ENCODE data around the gene ANLN. TPM values are rescaled to one million over a fixed set of nuclear protein-coding genes. Genes with fewer than 3 reads are reported as not detected.

ANLN gene
- total RNA-seq, 4 donors from 2014 or later = 2.9 to 7.5 (median 6.0) TPM

DNA sequence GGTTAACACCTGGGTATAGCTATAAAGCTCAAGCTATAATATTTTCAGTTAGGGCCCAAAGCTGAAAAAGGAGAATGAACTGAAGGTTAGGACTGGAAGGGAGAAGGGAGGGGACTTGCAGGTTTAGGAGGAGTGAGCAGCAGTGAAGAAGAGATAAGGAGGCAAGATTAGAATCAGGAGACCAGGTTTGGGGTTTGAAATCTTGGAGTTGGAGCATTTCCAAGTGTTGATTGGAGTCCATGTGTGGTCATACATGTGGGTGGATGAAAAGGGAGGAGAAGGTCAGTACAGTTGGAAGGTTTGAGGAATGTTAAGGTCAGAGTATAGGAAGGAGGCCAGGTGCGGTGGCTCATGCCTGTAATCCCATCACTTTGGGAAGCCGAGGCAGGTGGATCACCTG lies 8.6 kb upstream of the ANLN start:
- TF ChIP-seq, protein P1, sequence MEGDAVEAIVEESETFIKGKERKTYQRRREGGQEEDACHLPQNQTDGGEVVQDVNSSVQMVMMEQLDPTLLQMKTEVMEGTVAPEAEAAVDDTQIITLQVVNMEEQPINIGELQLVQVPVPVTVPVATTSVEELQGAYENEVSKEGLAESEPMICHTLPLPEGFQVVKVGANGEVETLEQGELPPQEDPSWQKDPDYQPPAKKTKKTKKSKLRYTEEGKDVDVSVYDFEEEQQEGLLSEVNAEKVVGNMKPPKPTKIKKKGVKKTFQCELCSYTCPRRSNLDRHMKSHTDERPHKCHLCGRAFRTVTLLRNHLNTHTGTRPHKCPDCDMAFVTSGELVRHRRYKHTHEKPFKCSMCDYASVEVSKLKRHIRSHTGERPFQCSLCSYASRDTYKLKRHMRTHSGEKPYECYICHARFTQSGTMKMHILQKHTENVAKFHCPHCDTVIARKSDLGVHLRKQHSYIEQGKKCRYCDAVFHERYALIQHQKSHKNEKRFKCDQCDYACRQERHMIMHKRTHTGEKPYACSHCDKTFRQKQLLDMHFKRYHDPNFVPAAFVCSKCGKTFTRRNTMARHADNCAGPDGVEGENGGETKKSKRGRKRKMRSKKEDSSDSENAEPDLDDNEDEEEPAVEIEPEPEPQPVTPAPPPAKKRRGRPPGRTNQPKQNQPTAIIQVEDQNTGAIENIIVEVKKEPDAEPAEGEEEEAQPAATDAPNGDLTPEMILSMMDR (IDR thresholded peaks at IDR 0.05; ENCODE audit: low read depth) = no peak

DNA sequence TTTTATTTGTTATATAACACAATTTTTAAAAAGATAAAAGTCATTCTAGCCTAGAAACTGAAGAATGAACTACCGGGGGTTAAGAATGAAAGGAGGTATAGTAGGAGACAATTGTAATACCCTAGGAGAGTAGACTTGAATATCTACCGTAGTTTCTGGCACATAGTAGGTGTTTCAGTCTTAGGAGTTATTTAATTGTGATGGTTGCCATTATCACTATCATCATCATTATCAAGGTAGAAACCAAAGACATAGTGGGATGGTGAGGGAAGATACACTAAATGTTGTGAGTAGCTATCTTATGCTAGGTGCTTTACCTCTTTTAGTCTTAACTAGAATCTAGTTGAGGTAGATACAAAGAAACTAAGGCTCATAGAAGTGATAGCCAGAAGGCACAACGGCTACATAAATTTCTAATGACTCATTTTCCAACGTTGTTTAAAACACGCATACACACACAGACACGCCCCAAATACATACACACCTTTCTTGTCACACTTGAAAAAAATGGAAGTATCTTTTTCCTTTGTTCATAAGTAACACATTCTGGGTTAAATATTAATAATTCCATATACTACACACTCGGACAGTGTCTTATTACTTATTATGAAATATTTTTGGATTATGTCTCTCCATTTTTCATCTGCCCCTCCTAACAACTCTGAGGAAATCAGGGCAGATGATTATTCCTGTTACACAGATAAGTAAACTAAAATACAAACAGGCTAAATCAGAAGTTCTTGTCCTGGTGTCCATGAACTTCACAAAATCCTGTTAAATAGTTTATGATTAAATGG lies 2.0 kb upstream of the ANLN start:
- TF ChIP-seq, protein P1 (IDR thresholded peaks at IDR 0.05; ENCODE audit: low read depth) = no peak

DNA sequence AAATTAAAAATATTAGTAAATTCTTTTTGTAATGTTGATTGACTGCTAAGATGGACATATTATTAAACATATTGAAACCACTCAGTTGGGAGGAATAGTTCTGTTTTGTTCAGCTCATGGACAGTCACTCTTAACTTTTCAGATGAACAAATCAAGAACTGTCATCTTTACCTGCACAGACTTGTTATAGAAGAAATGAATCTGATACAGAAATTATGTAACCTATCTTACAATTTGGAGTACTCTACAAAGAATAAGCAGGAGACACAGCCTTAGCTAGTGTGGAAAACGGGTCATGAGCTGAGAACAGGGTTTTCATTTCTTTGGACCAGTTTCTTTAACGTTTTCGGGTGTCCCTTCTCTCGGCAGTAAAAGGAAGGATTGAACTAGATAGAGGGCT lies 1.2 kb upstream of the ANLN start:
- TF ChIP-seq, protein P1 (IDR thresholded peaks at IDR 0.05; ENCODE audit: low read depth) = no peak

DNA sequence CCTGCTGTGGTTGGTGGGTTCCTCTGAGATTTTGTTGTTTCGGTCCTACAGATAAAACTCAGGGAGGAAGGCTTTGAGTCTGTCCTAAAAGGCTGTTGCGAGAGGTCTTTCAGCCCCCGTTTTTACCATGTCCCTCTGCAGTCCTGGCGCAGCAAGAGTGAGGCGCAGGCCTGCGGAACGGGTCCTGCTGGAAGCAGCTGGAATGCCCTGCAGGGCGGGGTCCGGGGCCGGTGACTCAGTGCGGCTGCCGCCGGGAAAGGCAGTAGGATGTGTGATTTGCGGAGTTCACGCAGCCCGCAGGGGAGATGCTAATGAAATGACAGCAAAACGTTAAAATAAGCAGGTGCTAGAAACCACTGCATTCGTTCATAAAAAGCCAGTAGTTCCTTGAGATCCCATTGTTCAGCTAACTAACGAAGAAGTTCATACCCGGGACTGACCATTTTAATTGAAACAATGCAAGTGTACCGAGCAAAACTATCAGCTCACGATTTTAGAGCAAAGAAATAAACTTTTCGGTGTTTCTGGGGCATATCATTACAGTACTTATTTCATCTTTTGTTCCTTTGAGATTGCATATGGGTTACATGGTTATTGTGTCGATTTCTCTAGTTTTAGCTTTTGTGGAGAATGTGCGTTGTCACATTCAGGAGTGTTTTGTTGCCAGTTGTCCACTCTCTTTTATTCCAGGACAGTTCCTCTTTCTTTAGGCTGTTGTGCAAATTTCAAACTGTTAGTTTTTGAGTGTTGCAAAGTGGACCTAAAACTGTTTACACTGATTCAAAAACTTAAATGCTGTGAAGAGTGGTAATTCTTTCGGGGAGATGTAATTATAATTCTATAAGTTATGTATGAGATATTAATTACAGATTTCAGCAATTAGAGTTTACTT lies 783 bp downstream of the ANLN start:
- TF ChIP-seq, protein P1 (IDR thresholded peaks at IDR 0.05; ENCODE audit: low read depth) = no peak

DNA sequence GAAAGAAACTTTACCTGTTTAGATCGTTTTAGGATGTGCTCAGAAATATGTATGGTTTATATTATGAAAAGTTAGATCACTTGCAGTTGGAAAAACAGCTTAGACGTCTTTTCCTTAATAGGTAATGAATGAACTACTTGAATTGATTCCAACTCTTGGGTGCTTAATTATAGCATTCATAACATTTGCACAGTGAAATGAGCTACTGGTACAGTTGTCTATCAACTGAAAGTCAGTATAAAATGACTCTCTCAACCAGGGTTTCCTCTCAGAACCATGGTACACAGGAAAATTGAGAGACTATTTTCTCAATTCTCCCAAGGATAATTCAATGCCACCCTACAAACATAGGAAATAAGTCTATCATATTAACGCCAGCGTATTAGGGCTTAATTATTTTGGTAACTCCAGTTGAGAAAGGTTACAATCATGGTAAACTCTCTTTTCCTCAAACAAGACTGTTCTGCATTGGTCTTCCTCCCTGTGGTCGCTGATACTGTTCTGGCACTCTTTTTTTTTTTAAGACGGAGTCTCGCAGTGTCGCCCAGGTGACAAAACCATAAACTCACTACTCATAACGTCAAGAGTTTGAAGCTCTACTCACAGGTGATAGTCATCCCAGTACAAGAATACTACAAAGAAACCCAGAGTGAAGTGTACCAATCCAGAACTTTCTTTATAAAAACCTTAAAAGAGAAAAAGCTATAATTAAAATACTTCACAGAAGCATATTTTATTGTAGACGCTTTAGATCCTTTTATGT lies 2.0 kb downstream of the ANLN start:
- TF ChIP-seq, protein P1 (IDR thresholded peaks at IDR 0.05; ENCODE audit: low read depth) = no peak

DNA sequence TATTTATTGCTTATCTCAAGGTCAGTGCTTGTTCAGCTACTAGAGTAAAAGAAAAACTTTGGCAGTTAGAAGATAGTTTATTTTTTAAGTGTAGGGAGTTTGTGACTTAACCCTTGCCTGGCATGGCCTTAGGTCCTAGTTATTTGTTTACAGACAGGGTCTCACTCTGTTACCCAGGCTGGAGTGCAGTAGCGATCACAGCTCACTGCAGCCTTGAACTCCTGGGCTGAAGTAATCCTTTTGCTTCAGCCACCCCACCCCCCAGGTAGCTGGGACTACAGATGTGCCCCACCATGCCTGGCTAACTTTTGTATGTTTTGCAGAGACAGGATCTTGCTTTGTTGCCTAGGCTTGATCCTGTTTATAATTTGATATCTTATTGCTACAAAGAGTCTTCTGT lies 4.2 kb downstream of the ANLN start:
- TF ChIP-seq, protein P1 (IDR thresholded peaks at IDR 0.05; ENCODE audit: low read depth) = no peak

All from subcutaneous adipose tissue (tissue), 4 donors.